ENCODE measurements around the gene TMEM242.

DNA sequence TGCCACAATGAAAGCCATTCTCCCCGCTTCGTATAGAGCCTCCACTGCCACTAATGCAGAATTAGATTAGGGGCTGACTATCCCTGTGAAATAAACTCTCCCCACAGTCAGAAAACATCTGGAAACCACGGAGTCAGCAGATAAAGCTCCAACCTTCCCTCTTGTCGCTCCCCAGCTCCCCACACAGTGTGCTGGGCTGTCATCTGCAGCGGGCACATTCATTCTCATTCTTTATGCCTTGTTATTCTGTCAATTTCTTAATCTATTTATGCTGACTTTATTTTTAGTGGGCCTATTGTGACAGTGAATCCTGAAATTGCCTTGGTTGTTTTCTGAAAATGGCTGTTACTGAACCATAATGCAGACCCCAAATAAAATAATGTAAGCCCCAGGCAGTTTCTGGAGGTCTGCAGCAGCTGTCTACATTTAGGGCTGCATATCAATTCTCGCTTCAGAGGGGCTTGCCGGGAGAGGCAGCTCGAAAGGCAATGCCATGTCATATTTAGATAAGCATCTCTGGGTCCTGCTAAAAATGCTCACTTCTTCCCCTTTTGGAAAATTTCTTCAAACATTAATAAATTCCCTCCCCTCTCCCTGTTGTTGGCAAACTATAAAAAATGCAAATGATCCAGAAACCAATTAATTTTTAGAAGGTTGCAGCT is 71.6 kb downstream of the TMEM242 start:
- no peak for TF ChIP-seq POLR2A (IDR thresholded peaks at IDR 0.05)
- TF ChIP-seq, protein P1, sequence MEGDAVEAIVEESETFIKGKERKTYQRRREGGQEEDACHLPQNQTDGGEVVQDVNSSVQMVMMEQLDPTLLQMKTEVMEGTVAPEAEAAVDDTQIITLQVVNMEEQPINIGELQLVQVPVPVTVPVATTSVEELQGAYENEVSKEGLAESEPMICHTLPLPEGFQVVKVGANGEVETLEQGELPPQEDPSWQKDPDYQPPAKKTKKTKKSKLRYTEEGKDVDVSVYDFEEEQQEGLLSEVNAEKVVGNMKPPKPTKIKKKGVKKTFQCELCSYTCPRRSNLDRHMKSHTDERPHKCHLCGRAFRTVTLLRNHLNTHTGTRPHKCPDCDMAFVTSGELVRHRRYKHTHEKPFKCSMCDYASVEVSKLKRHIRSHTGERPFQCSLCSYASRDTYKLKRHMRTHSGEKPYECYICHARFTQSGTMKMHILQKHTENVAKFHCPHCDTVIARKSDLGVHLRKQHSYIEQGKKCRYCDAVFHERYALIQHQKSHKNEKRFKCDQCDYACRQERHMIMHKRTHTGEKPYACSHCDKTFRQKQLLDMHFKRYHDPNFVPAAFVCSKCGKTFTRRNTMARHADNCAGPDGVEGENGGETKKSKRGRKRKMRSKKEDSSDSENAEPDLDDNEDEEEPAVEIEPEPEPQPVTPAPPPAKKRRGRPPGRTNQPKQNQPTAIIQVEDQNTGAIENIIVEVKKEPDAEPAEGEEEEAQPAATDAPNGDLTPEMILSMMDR (IDR thresholded peaks at IDR 0.05) = no peak
- no peak for TF ChIP-seq EP300 (IDR thresholded peaks at IDR 0.05)

Data from ovary (tissue), 3 donors.